ENCODE results near the gene GAS2L1. TPM values are rescaled to one million over a fixed set of nuclear protein-coding genes. Genes with fewer than 3 reads are reported as not detected.

The GAS2L1 gene
- total and polyA plus RNA-seq, 11 donors, result 12.0 to 48.3 (median 18.0) TPM

DNA sequence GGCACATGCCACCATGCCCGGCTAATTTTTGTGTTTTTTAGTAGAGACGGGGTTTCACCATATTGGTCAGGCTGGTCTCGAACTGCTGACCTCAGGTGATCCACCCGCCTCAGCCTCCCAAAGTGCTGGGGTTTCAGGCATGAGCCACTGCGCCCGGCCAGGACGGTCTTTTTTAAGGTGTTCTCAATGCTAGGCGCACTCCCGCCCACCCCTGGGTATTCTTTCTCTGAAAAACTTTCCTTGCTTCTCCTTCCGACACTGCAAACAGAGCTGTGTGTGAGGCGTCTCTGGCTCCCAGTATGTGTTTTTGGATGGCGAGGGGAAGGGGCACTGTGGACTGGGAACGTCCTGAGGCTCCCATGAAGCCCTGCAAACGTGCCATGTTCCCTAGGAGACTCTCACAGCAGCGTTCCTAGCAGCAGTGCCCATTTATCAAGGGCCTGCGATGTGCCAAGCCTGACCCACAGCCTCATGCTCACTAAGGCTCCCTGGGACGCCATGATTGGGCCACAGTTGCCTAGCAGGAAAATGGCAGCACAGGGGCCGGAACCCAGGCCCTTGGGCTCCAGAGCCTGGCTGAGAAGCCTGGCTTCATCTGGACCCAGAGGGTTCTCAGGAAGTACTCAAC is 11.5 kb downstream of the GAS2L1 start:
- H3K27me3 ChIP-seq, result peaks cover 4 to 36% (median 17%) of the 10 kb centered on the region in 9 donors
- no peaks in the 10 kb centered on the region for H3K9me3 ChIP-seq
- ATAC-seq (no peak), DNase-seq (peak in 1 of 5 donors; percentile 16)
- no peak overlapping the region for H3K4me3 ChIP-seq
- peaks cover 0 to 28% (median 20%) of the 10 kb centered on the region in 12 donors for H3K4me1 ChIP-seq
- H3K36me3 ChIP-seq, result no peaks in the 10 kb centered on the region
- TF ChIP-seq, protein P1, sequence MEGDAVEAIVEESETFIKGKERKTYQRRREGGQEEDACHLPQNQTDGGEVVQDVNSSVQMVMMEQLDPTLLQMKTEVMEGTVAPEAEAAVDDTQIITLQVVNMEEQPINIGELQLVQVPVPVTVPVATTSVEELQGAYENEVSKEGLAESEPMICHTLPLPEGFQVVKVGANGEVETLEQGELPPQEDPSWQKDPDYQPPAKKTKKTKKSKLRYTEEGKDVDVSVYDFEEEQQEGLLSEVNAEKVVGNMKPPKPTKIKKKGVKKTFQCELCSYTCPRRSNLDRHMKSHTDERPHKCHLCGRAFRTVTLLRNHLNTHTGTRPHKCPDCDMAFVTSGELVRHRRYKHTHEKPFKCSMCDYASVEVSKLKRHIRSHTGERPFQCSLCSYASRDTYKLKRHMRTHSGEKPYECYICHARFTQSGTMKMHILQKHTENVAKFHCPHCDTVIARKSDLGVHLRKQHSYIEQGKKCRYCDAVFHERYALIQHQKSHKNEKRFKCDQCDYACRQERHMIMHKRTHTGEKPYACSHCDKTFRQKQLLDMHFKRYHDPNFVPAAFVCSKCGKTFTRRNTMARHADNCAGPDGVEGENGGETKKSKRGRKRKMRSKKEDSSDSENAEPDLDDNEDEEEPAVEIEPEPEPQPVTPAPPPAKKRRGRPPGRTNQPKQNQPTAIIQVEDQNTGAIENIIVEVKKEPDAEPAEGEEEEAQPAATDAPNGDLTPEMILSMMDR (IDR thresholded peaks at IDR 0.05), result no peak
- TF ChIP-seq POLR2A (IDR thresholded peaks at IDR 0.05), result no peak
- intact Hi-C loops (cut with DNase I), result no loop called here
- no peak overlapping the region for H3K27ac ChIP-seq
- 95 to 96% (median 95%) methylated on average over 16 to 18 of the region's 18 CpGs for WGBS, 4 donors

DNA sequence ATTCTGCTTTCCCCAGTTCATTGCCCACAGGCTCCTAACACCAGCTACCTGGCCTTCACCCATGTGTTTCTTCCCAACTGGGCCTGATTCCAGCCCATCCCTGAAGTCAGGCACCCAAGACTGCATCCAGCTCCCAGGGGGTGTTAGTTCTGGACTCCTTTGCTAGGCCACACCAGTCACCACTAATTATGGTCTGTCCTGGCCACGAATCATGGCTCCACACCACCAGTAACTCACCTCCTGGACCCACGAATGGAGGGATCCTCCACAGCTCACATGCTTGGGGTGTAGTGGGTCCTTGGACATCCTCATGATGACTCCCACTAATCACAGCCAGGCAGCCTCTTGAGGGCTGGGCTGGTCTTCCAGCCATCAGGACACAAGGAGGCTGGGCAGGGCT is 12.6 kb downstream of the GAS2L1 start:
- Histone ChIP-seq H3K36me3 (no peaks in the 10 kb centered on the region), H3K27ac (no peak overlapping the region), H3K9me3 (no peaks in the 10 kb centered on the region), H3K4me1 (peaks cover 0 to 17% (median 10%) of the 10 kb centered on the region in 12 donors), H3K27me3 (peaks cover 2 to 25% (median 11%) of the 10 kb centered on the region in 9 donors), H3K4me3 (no peak overlapping the region)
- 77 to 100% (median 90%) methylated on average over 2 of the region's 2 CpGs for WGBS, 4 donors
- no peak for ATAC-seq
- DNase-seq, result no peak
- TF ChIP-seq, protein P1 (IDR thresholded peaks at IDR 0.05), result no peak
- TF ChIP-seq POLR2A (IDR thresholded peaks at IDR 0.05), result no peak
- intact Hi-C loops (cut with DNase I), result no loop called here

DNA sequence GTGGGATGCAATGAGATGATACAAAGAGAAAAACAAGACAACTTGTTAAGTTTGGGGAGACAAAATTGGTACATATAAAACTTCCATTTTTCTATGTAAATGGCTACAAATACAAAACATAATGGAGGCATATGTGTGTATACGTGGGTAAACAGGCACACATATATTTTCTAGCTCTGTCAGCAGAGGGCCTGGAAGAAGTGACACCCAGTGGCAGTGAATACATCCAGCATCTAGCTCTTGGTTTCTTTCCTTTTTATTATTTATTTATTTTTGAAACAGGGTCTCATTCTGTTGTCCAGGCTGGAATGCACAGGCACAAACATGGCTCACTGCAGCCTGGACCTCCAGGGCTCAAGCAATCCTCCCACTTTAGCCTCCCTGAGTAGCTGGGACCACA is 14.1 kb downstream of the GAS2L1 start:
- DNase-seq (no peak), ATAC-seq (no peak)
- no peaks in the 10 kb centered on the region for H3K36me3 ChIP-seq
- intact Hi-C loops (cut with DNase I), result no loop called here
- no peak overlapping the region for H3K27ac ChIP-seq
- TF ChIP-seq, protein P1 (IDR thresholded peaks at IDR 0.05), result peak in 2 of 12 donors; percentile 9 to 19
- TF ChIP-seq POLR2A (IDR thresholded peaks at IDR 0.05), result no peak
- WGBS, 4 donors, result 64 to 75% (median 72%) methylated on average over 1 of the region's 1 CpG
- peaks cover 0 to 5% (median 3%) of the 10 kb centered on the region in 12 donors for H3K4me1 ChIP-seq
- H3K9me3 ChIP-seq, result no peaks in the 10 kb centered on the region
- H3K4me3 ChIP-seq, result no peak overlapping the region
- peaks cover 0 to 10% (median 0%) of the 10 kb centered on the region in 9 donors for H3K27me3 ChIP-seq

DNA sequence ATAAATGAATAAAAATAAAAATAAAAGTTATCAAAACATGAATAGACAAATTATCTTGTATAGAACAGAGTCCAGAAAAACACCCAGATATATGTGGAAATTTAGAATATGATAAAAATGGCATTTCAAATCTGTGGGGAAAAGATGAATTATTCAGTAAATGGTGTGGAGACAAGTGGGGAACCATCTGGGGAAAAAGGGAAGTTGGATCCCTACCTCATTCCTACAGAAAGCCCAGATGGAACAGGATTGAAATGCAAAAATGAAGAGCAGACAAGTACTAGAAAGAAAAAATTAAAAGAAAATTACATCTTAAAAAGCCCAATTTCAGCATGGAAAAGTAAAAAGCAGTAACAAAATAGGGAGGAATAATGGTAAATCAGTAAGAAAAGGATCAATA is 17.2 kb downstream of the GAS2L1 start:
- ATAC-seq, result no peak
- H3K9me3 ChIP-seq, result no peaks in the 10 kb centered on the region
- intact Hi-C loops (cut with DNase I), result no loop called here

More for the DNA sequence above, 17.2 kb downstream of the GAS2L1 start:
- Histone ChIP-seq H3K36me3 (peaks cover 0 to 29% (median 15%) of the 10 kb centered on the region in 9 donors), H3K27ac (no peak overlapping the region), H3K4me3 (no peak overlapping the region), H3K4me1 (no peaks in the 10 kb centered on the region), H3K27me3 (no peaks in the 10 kb centered on the region)
- TF ChIP-seq, protein P1 (IDR thresholded peaks at IDR 0.05), result no peak
- TF ChIP-seq POLR2A (IDR thresholded peaks at IDR 0.05), result no peak
- DNase-seq, result no peak

Data from heart left ventricle (tissue), 16 donors.